ENCODE results near the gene SLC24A3.

SLC24A3 gene

DNA sequence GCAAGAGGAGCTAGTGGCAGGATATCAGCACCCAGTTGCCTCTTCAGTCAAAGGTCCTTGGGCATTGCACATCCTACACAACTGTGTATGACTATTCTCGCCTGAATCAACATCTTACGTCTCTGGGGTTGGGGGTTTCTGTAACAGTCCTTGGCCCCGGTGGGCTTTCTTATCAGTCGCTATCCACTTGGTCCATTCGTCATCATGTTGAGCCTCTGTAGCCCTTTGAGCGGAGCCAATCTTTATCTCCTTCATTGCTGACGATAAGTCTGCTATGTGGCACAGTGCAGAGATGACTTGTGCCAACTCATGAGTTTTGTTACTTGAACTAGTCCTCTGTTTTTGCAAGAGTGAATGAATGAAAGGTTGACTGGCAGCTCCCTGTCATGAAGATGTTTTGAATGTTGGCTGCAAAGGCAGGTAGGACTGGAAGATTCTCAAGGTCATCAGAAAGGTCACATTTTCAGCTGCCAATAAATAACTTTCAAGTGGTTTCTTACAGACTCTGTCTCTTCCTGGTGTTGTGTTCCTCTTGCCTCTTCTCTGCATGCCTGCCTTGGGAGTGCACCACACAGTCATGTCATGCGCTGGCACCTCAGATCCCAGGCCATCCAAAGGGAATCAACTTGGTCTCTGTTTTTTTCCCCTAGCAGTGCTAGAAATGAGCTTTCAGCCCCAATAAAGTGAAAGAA is 238.9 kb downstream of the SLC24A3 start:
- H3K4me3 ChIP-seq (ENCODE audit: low read length), result no peak overlapping the region
- TF ChIP-seq, protein P1, sequence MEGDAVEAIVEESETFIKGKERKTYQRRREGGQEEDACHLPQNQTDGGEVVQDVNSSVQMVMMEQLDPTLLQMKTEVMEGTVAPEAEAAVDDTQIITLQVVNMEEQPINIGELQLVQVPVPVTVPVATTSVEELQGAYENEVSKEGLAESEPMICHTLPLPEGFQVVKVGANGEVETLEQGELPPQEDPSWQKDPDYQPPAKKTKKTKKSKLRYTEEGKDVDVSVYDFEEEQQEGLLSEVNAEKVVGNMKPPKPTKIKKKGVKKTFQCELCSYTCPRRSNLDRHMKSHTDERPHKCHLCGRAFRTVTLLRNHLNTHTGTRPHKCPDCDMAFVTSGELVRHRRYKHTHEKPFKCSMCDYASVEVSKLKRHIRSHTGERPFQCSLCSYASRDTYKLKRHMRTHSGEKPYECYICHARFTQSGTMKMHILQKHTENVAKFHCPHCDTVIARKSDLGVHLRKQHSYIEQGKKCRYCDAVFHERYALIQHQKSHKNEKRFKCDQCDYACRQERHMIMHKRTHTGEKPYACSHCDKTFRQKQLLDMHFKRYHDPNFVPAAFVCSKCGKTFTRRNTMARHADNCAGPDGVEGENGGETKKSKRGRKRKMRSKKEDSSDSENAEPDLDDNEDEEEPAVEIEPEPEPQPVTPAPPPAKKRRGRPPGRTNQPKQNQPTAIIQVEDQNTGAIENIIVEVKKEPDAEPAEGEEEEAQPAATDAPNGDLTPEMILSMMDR (IDR thresholded peaks at IDR 0.05; ENCODE audit: insufficient read depth, low read depth, low read length, missing control alignments), result no peak

DNA sequence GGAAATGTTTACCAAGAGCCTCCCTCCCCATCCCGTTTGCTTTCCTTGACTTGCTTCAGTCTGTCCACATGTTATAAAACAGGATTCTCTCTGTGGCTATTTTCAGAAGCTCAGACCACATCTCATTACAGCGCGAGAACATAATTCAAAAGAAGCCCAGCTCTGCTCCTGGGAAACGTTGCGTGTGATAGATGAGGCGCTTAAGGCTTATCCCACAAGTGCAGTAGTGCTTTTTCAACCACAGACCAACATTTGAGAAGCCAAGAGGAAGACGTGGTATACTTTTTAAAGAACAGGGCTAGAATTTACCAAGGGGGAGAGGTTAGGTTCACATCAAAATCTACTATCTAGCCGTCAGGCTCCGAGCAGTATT is 239.5 kb downstream of the SLC24A3 start:
- no peak overlapping the region for H3K4me3 ChIP-seq (ENCODE audit: low read length)
- no peak for DNase-seq (ENCODE audit: low read depth)
- TF ChIP-seq, protein P1 (IDR thresholded peaks at IDR 0.05; ENCODE audit: insufficient read depth, low read depth, low read length, missing control alignments), result no peak

More for the DNA sequence above, 238.9 kb downstream of the SLC24A3 start:
- DNase-seq (ENCODE audit: low read depth), result no peak

DNA sequence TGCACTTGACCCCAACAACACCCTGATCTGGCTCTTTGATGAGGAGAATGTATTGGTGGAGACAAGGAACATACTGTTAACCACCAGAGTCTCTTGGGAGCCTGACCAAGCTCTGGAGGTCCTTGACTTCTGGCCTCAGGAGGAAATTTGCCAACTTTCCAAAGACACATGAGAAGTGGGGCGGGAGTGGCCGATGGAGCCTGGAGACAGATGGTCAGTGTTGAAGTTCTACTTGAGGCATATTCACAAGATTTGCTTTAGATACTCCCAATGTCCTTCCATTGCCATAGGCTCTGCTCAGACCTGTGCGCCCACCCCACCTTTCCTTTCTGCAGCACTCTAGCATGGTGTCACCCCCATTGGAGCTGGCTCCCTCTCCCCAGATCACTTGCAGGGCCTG is 241.0 kb downstream of the SLC24A3 start:
- no peak for DNase-seq (ENCODE audit: low read depth)
- TF ChIP-seq, protein P1 (IDR thresholded peaks at IDR 0.05; ENCODE audit: insufficient read depth, low read depth, low read length, missing control alignments), result no peak
- H3K4me3 ChIP-seq (ENCODE audit: low read length), result no peak overlapping the region

- no peak for DNase-seq (ENCODE audit: low read depth)
- no peak overlapping the region for H3K4me3 ChIP-seq (ENCODE audit: low read length)
- TF ChIP-seq, protein P1 (IDR thresholded peaks at IDR 0.05; ENCODE audit: insufficient read depth, low read depth, low read length, missing control alignments), result no peak
Measured at GRCh38 chr20:19453862-19454261, 241.4 kb downstream of the SLC24A3 start.

- TF ChIP-seq, protein P1 (IDR thresholded peaks at IDR 0.05; ENCODE audit: insufficient read depth, low read depth, low read length, missing control alignments), result no peak
- DNase-seq (ENCODE audit: low read depth), result no peak
- no peak overlapping the region for H3K4me3 ChIP-seq (ENCODE audit: low read length)
Measured at GRCh38 chr20:19456595-19457395, 244.4 kb downstream of the SLC24A3 start.

DNA sequence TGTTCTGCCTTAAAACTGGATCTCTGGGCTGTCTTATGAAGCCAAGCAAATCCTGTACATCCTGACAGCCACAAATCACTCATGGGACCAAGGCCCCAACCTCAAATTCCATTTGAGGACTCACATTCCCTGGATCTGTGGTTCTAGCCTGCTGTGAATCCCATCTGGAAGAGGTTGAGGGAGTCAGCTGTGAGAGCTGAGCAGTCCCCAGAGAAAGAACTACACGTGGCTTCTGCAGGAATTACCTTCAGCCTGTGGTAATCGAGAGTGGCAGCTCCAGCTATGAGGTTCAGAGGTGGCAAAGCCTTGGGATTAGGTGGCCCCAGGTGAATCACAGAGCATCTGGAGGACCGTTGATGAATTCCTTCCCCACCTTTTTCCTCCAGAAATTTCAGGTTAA is 245.2 kb downstream of the SLC24A3 start:
- TF ChIP-seq, protein P1 (IDR thresholded peaks at IDR 0.05; ENCODE audit: insufficient read depth, low read depth, low read length, missing control alignments), result no peak
- H3K4me3 ChIP-seq (ENCODE audit: low read length), result no peak overlapping the region
- no peak for DNase-seq (ENCODE audit: low read depth)
